Endodermal cell (in vitro differentiated cells): Measurements from ENCODE around the gene SH3BP1. TPM values are rescaled to one million over a fixed set of nuclear protein-coding genes. Genes with fewer than 3 reads are reported as not detected.

ENCODE experiments used
- DNase-seq: peaks from one replicate; pipeline ENCODE4 v3.0.0-alpha.2; 2017
- H3K27ac ChIP-seq: 2 replicates; pipeline ENCODE4 v1.5.1; 2013; ENCODE audit warnings: mild to moderate bottlenecking, low read depth, low read length, moderate library complexity
- H3K27me3 ChIP-seq: 2 replicates; pipeline ENCODE4 v1.6.1; 2013; ENCODE audit warnings: mild to moderate bottlenecking, low read length, moderate library complexity; ENCODE audit not compliant: insufficient read depth, control insufficient read depth, poor library complexity, severe bottlenecking
- H3K36me3 ChIP-seq: 2 replicates; pipeline ENCODE4 v1.7.0; 2013; ENCODE audit warnings: mild to moderate bottlenecking, low read length, moderate library complexity; ENCODE audit not compliant: control insufficient read depth, insufficient read depth
- H3K4me1 ChIP-seq: one replicate; pipeline ENCODE4 v1.7.0; 2013; ENCODE audit warnings: low read length; ENCODE audit not compliant: control insufficient read depth, insufficient read depth
- H3K4me3 ChIP-seq: 2 replicates; pipeline ENCODE4 v1.5.1; 2013; ENCODE audit warnings: mild to moderate bottlenecking, low read length, moderate library complexity
- H3K9ac ChIP-seq: 2 replicates; pipeline ENCODE4 v1.6.1; 2013; ENCODE audit warnings: mild to moderate bottlenecking, low read length, moderate library complexity; ENCODE audit not compliant: poor library complexity, severe bottlenecking; ENCODE audit errors: extremely low read depth
- H3K9me3 ChIP-seq: 2 replicates; pipeline ENCODE4 v1.6.1; 2013; ENCODE audit warnings: mild to moderate bottlenecking, low read length, moderate library complexity; ENCODE audit not compliant: control insufficient read depth
- H3K27ac Mint-ChIP-seq: 2 replicates; pipeline ENCODE4 v1.8.0; 2020; ENCODE audit warnings: mixed read lengths
- H3K27me3 Mint-ChIP-seq: 2 replicates; pipeline ENCODE4 v1.8.0; 2021; ENCODE audit warnings: mild to moderate bottlenecking, mixed read lengths; ENCODE audit not compliant: insufficient read depth
- H3K36me3 Mint-ChIP-seq: 2 replicates; pipeline ENCODE4 v1.8.0; 2020; ENCODE audit warnings: low read depth, mixed read lengths
- H3K4me1 Mint-ChIP-seq: 2 replicates; pipeline ENCODE4 v1.8.0; 2020; ENCODE audit warnings: mixed read lengths
- H3K4me3 Mint-ChIP-seq: 2 replicates; pipeline ENCODE4 v1.8.0; 2020; ENCODE audit warnings: mild to moderate bottlenecking, moderate library complexity, mixed read lengths
- H3K9me3 Mint-ChIP-seq: 2 replicates; pipeline ENCODE4 v1.8.0; 2020; ENCODE audit warnings: mild to moderate bottlenecking, mixed read lengths
- WGBS, 2 experiments: methylation state at CpG; one replicate each; pipeline versions ENCODE4 v1.1.5 to v1.1.7; 2013; ENCODE audit warnings: missing lambda C conversion rate in 2 of 2, mixed read lengths in 1 of 2; ENCODE audit not compliant: insufficient coverage in 1 of 2, insufficient read length in 1 of 2; 5-methylcytosine and 5-hydroxymethylcytosine counted together
- total RNA-seq, 2 donors: library from RNA; stranded (reverse); fragmentation: NEBNext Ultra II Directional in 1 of 2; extraction: Animal tissue kit (Norgen Biotek cat#: 25700) in 1 of 2; gene quantifications; 2 replicates in 1 of 2; 3 replicates in 1 of 2; pipeline ENCODE4 v1.2.1, GENCODE V29; 2021
- TF ChIP-seq, protein P1 (sequence below): fragments of 200-600 bp; sonication (generic); conservative IDR thresholded peaks from 2 replicates; pipeline ENCODE4 v1.5.0; 2021; ENCODE audit warnings: antibody characterized with exemption, mild to moderate bottlenecking

The SH3BP1 gene
- total RNA-seq, 2 donors from 2014 or later: 37.7 to 38.6 TPM

DNA sequence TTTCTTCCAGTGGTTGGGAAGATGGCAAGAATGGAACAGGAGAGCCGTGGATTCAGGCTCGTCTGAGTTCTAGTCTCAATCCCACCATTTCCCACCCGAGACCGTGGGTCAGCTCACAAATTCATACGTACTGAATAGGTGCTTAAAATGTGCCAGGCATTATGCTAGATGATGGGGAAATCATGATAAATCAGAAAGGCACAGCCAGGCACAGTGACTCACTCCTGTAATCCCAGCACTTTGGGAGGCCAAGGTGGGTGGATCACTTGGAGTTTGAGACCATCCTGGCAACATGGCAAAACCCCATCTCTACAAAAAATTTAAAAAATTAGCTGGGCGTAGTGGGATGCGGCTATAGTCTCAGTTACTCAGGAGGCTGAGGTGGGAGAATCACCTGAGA, 64.4 kb downstream of the SH3BP1 start:
- H3K27ac ChIP-seq: no peak overlapping the region
- Mint-ChIP-seq H3K27ac (no peak overlapping the region), H3K4me3 (no peak overlapping the region), H3K27me3 (no peaks in the 10 kb centered on the region), H3K4me1 (no peaks in the 10 kb centered on the region), H3K36me3 (peaks cover 56% of the 10 kb centered on the region), H3K9me3 (no peaks in the 10 kb centered on the region)
- H3K9ac ChIP-seq: no peak overlapping the region
- 91 to 100% methylated on average over 1 to 7 of the region's 7 CpGs for WGBS, 2 experiments
- H3K4me3 ChIP-seq: no peak overlapping the region
- no peaks in the 10 kb centered on the region for H3K4me1 ChIP-seq
- no peak for DNase-seq
- no peaks in the 10 kb centered on the region for H3K9me3 ChIP-seq
- TF ChIP-seq, protein P1, sequence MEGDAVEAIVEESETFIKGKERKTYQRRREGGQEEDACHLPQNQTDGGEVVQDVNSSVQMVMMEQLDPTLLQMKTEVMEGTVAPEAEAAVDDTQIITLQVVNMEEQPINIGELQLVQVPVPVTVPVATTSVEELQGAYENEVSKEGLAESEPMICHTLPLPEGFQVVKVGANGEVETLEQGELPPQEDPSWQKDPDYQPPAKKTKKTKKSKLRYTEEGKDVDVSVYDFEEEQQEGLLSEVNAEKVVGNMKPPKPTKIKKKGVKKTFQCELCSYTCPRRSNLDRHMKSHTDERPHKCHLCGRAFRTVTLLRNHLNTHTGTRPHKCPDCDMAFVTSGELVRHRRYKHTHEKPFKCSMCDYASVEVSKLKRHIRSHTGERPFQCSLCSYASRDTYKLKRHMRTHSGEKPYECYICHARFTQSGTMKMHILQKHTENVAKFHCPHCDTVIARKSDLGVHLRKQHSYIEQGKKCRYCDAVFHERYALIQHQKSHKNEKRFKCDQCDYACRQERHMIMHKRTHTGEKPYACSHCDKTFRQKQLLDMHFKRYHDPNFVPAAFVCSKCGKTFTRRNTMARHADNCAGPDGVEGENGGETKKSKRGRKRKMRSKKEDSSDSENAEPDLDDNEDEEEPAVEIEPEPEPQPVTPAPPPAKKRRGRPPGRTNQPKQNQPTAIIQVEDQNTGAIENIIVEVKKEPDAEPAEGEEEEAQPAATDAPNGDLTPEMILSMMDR: no peak
- H3K36me3 ChIP-seq: peaks cover 65% of the 10 kb centered on the region
- no peaks in the 10 kb centered on the region for H3K27me3 ChIP-seq

DNA sequence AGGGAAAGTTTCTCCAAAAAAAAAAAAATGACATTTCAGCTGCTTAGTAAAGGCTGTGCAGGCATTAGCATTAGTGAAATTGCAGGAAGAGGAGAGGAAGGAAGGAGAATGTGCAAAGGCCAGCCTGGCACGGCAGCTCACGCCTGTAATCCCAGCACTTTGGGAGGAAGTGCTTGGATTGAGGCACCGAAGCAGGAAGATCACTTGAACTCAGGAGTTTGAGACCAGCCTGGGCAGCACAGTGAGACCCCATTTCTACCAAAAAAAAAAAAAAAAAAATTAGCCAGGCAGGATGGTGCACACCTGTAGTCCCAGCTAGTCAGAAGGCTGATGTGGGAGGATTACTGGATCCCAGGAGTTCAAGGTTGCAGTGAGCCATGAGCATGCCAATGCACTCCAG, 65.2 kb downstream of the SH3BP1 start:
- 83 to 100% methylated on average over 2 to 3 of the region's 3 CpGs for WGBS, 2 experiments
- Mint-ChIP-seq H3K36me3 (peaks cover 52% of the 10 kb centered on the region), H3K27ac (no peak overlapping the region)

DNA sequence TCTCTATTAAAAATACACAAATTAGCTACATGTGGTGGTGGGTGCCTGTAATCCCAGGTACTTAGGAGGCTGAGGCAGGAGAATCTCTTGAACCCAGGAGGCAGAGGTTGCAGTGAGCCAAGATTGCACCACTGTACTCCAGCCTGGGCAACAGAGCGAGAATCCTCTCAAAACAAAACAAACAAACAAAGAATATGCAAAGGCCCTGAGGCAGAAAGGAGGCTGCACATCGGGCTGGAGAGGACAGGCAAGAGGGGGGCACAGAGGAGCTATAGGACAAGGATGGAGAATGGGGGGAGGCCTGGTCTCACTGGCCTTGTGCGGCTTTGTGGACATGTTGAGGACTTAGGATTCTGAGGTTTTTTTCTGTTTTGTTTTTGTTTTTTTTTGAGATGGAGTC, 65.7 kb downstream of the SH3BP1 start:
- 80 to 97% methylated on average over 1 to 3 of the region's 3 CpGs for WGBS, 2 experiments
- Mint-ChIP-seq H3K4me3 (no peak overlapping the region), H3K9me3 (no peaks in the 10 kb centered on the region), H3K4me1 (no peaks in the 10 kb centered on the region), H3K27me3 (no peaks in the 10 kb centered on the region), H3K27ac (no peak overlapping the region), H3K36me3 (peaks cover 55% of the 10 kb centered on the region)
- Histone ChIP-seq H3K27me3 (no peaks in the 10 kb centered on the region), H3K9ac (no peak overlapping the region), H3K36me3 (peaks cover 59% of the 10 kb centered on the region), H3K4me1 (no peaks in the 10 kb centered on the region), H3K4me3 (no peak overlapping the region), H3K27ac (no peak overlapping the region), H3K9me3 (no peaks in the 10 kb centered on the region)
- no peak for DNase-seq
- TF ChIP-seq, protein P1: no peak

More for the DNA sequence above, 65.2 kb downstream of the SH3BP1 start:
- H3K9ac ChIP-seq: no peak overlapping the region
- no peak for DNase-seq
- Mint-ChIP-seq H3K4me1 (no peaks in the 10 kb centered on the region), H3K4me3 (no peak overlapping the region), H3K9me3 (no peaks in the 10 kb centered on the region), H3K27me3 (no peaks in the 10 kb centered on the region)
- H3K27ac ChIP-seq: no peak overlapping the region
- no peaks in the 10 kb centered on the region for H3K27me3 ChIP-seq
- no peaks in the 10 kb centered on the region for H3K4me1 ChIP-seq
- TF ChIP-seq, protein P1: no peak
- no peaks in the 10 kb centered on the region for H3K9me3 ChIP-seq
- no peak overlapping the region for H3K4me3 ChIP-seq
- H3K36me3 ChIP-seq: peaks cover 60% of the 10 kb centered on the region

Other genes starting within 250 kb of the SH3BP1 start
- under 1 TPM; 0.40 to 0.46 TPM for gene ELFN2, start 212.2 kb upstream of the SH3BP1 start, total RNA-seq
- gene MFNG, start 153.3 kb upstream of the SH3BP1 start, total RNA-seq: 1 to 10 TPM; 1.9 to 6.6 TPM
- gene CARD10, start 120.3 kb upstream of the SH3BP1 start, total RNA-seq: 10 to 100 TPM; 20.3 to 24.4 TPM
- gene CDC42EP1, start 79.2 kb upstream of the SH3BP1 start, total RNA-seq: 10 to 100 TPM; 45.0 to 45.1 TPM
- gene LGALS2, start 59.6 kb upstream of the SH3BP1 start, total RNA-seq: under 1 TPM in 1 of 2 donors, not detected in 1; 0.86 TPM
- 10 to 100 TPM; 87.5 TPM for gene GGA1, start 30.8 kb upstream of the SH3BP1 start, total RNA-seq
- gene PDXP, start 19.1 kb downstream of the SH3BP1 start, total RNA-seq: 10 to 100 TPM; 23.5 to 29.3 TPM
- gene LGALS1, start 36.0 kb downstream of the SH3BP1 start, total RNA-seq: 10 to 100 TPM; 10.4 to 16.0 TPM
- gene NOL12, start 46.7 kb downstream of the SH3BP1 start, total RNA-seq: 10 to 100 TPM; 21.9 to 26.8 TPM
- gene TRIOBP, start 57.4 kb downstream of the SH3BP1 start, total RNA-seq: 10 to 100 TPM; 74.7 to 82.2 TPM
- gene GCAT, start 168.3 kb downstream of the SH3BP1 start, total RNA-seq: 10 to 100 TPM; 22.2 to 26.2 TPM
- gene GALR3, start 183.7 kb downstream of the SH3BP1 start, total RNA-seq: under 1 TPM; 0.40 to 0.77 TPM
- gene ANKRD54, start 204.7 kb downstream of the SH3BP1 start, total RNA-seq: 10 to 100 TPM; 14.1 to 14.3 TPM
- gene EIF3L, start 209.8 kb downstream of the SH3BP1 start, total RNA-seq: 100 to 1,000 TPM; 469 to 541 TPM